H1 (cell line): ENCODE results near the gene ITPR3. TPM values are rescaled to one million over a fixed set of nuclear protein-coding genes. Genes with fewer than 3 reads are reported as not detected.

Experiments used
- CTCF ChIA-PET: fragments of 300-600 bp; sonication (Branson Sonifier 250); formaldehyde crosslinking; loops from one replicate; lab custom pipeline; 2021; ENCODE audit not compliant: partially characterized antibody; lab: Charles Lee
- POLR2A ChIA-PET: fragments of 300-600 bp; sonication (Branson Sonifier 250); formaldehyde crosslinking; loops from one replicate; lab custom pipeline; 2021; ENCODE audit warnings: inconsistent platforms; ENCODE audit not compliant: partially characterized antibody; lab: Charles Lee
- DNase-seq, 2 experiments: peaks; one replicate each; pipeline versions ENCODE4 v3.0.0 to v3.0.0-alpha.2; 2010 to 2022; ENCODE audit warnings: low spot score in 2 of 2, low read depth in 1 of 2, mixed read lengths in 1 of 2
- FAIRE-seq: peaks from 2 replicates; lab custom pipeline; 2011; peaks lifted over from hg19 to GRCh38; lab: Jason Lieb, UNC
- H2AFZ ChIP-seq: 2 replicates; pipeline ENCODE4 v1.8.1; 2012; ENCODE audit warnings: low read length, inconsistent platforms
- H2AK5ac ChIP-seq: 2 replicates; pipeline ENCODE4 v1.6.1; 2013; ENCODE audit warnings: low read depth, low read length
- H2BK120ac ChIP-seq: replicated peaks from 2 replicates; pipeline ENCODE3; 2013; ENCODE audit warnings: low read depth, low read length, inconsistent platforms
- H2BK12ac ChIP-seq: 2 replicates; pipeline ENCODE4 v1.6.1; 2013; ENCODE audit warnings: low read depth, low read length
- H2BK15ac ChIP-seq: 2 replicates; pipeline ENCODE4 v1.6.1; 2013; ENCODE audit warnings: low read length
- H2BK20ac ChIP-seq: 2 replicates; pipeline ENCODE4 v1.6.1; 2013; ENCODE audit warnings: low read length
- H2BK5ac ChIP-seq: 2 replicates; pipeline ENCODE4 v1.6.1; 2013; ENCODE audit warnings: low read depth, low read length
- H3K14ac ChIP-seq: 2 replicates; pipeline ENCODE4 v1.6.1; 2013; ENCODE audit warnings: inconsistent platforms; ENCODE audit not compliant: insufficient read length
- H3K18ac ChIP-seq: 2 replicates; pipeline ENCODE4 v1.6.1; 2013; ENCODE audit warnings: low read length; ENCODE audit errors: extremely low read depth
- H3K23ac ChIP-seq: 2 replicates; pipeline ENCODE4 v1.6.1; 2013; ENCODE audit warnings: inconsistent platforms; ENCODE audit not compliant: insufficient read length
- H3K23me2 ChIP-seq: 2 replicates; pipeline ENCODE4 v1.6.1; 2013; ENCODE audit warnings: low read depth, low read length
- H3K27ac ChIP-seq: 2 replicates; pipeline ENCODE4 v1.6.1; 2011; ENCODE audit warnings: low read depth, low read length, inconsistent platforms
- H3K27me3 ChIP-seq, 4 experiments: replicated peaks in 1 of 4; 1 replicate in 1 of 4; 2 replicates in 3 of 4; pipeline versions ENCODE4 v1.6.1 to v1.8.1; 2011 to 2013; ENCODE audit warnings: low read length in 3 of 4, mild to moderate bottlenecking in 3 of 4, inconsistent platforms in 2 of 4, mixed read lengths in 2 of 4, moderate library complexity in 1 of 4; ENCODE audit not compliant: control insufficient read depth in 3 of 4, insufficient read depth in 3 of 4; ENCODE audit errors: extremely low read depth in 1 of 4
- H3K36me3 ChIP-seq, 4 experiments: 2 replicates each; pipeline versions ENCODE4 v1.6.1 to v1.8.1; 2011 to 2013; ENCODE audit warnings: mild to moderate bottlenecking in 4 of 4, low read length in 3 of 4, moderate library complexity in 2 of 4, control low read depth in 1 of 4, inconsistent platforms in 1 of 4; ENCODE audit not compliant: insufficient read depth in 4 of 4, control insufficient read depth in 2 of 4
- H3K4ac ChIP-seq: replicated peaks from 2 replicates; pipeline ENCODE3; 2013; ENCODE audit warnings: low read length, low read depth, mixed read lengths, inconsistent platforms; ENCODE audit not compliant: insufficient read length
- H3K4me1 ChIP-seq, 4 experiments: replicated peaks in 1 of 4; 1 replicate in 1 of 4; 2 replicates in 3 of 4; pipeline versions ENCODE4 v1.6.1 to v1.8.1; 2011 to 2013; ENCODE audit warnings: low read length in 3 of 4, inconsistent platforms in 2 of 4, mixed read lengths in 1 of 4; ENCODE audit not compliant: insufficient read depth in 4 of 4, control insufficient read depth in 3 of 4
- H3K4me2 ChIP-seq, 2 experiments: 2 replicates each; pipeline versions ENCODE4 v1.6.1 to v1.8.1; 2011 to 2013; ENCODE audit warnings: low read depth in 2 of 2, low read length in 2 of 2, control low read depth in 1 of 2, inconsistent platforms in 1 of 2, mild to moderate bottlenecking in 1 of 2; ENCODE audit not compliant: insufficient read depth in 1 of 2
- H3K4me3 ChIP-seq, 4 experiments: fragments of 200-600, 300-600 bp in 1 of 4; sonication (generic), shearing (Covaris generic), sonication (Bioruptor Twin) in 1 of 4; 2 replicates each; pipeline versions ENCODE4 v1.5.1 to v1.8.1; 2011 to 2016; ENCODE audit warnings: low read length in 4 of 4, low read depth in 3 of 4, control low read depth in 2 of 4, inconsistent platforms in 2 of 4, mild to moderate bottlenecking in 2 of 4, mixed read lengths in 1 of 4, moderate library complexity in 1 of 4; ENCODE audit not compliant: insufficient read depth in 2 of 4; ENCODE audit errors: extremely low read depth in 1 of 4
- H3K56ac ChIP-seq: replicated peaks from 2 replicates; pipeline ENCODE3; 2013; ENCODE audit warnings: low read depth, mild to moderate bottlenecking, mixed read lengths, low read length, inconsistent platforms; ENCODE audit not compliant: insufficient read length
- H3K79me1 ChIP-seq: 2 replicates; pipeline ENCODE4 v1.6.1; 2013; ENCODE audit warnings: low read depth, low read length, control low read depth
- H3K79me2 ChIP-seq, 2 experiments: 2 replicates each; pipeline versions ENCODE4 v1.6.1 to v1.8.1; 2012 to 2013; ENCODE audit warnings: low read length in 2 of 2, mild to moderate bottlenecking in 2 of 2, inconsistent platforms in 1 of 2; ENCODE audit not compliant: insufficient read depth in 2 of 2, control insufficient read depth in 1 of 2
- H3K9ac ChIP-seq, 4 experiments: replicated peaks in 1 of 4; 1 replicate in 1 of 4; 2 replicates in 3 of 4; pipeline versions ENCODE4 v1.6.1 to v1.8.1; 2011 to 2013; ENCODE audit warnings: low read depth in 3 of 4, low read length in 3 of 4, control low read depth in 2 of 4, mild to moderate bottlenecking in 2 of 4, moderate library complexity in 2 of 4, inconsistent platforms in 1 of 4; ENCODE audit errors: extremely low read depth in 1 of 4
- H3K9me3 ChIP-seq, 2 experiments: 2 replicates each; pipeline versions ENCODE4 v1.6.1 to v1.8.1; 2012 to 2013; ENCODE audit warnings: mild to moderate bottlenecking in 2 of 2, moderate library complexity in 2 of 2, control low read depth in 1 of 2, inconsistent platforms in 1 of 2, low read depth in 1 of 2, low read length in 1 of 2, mixed read lengths in 1 of 2; ENCODE audit not compliant: insufficient read depth in 2 of 2
- H4K20me1 ChIP-seq, 2 experiments: replicated peaks in 1 of 2; 2 replicates each; pipeline versions ENCODE3 to v1.8.1; 2011 to 2013; ENCODE audit warnings: inconsistent platforms in 2 of 2, low read length in 2 of 2, mild to moderate bottlenecking in 1 of 2; ENCODE audit not compliant: insufficient read depth in 2 of 2, control insufficient read depth in 1 of 2
- H4K5ac ChIP-seq: 2 replicates; pipeline ENCODE4 v1.6.1; 2013; ENCODE audit warnings: low read length, low read depth, mixed read lengths, inconsistent platforms; ENCODE audit not compliant: insufficient read length
- H4K8ac ChIP-seq: 2 replicates; pipeline ENCODE4 v1.8.0; 2013; ENCODE audit warnings: mild to moderate bottlenecking, moderate library complexity, low read length, inconsistent platforms; ENCODE audit not compliant: insufficient read depth; ENCODE audit errors: extremely low read depth
- H4K91ac ChIP-seq: replicated peaks from 2 replicates; pipeline ENCODE3; 2013; ENCODE audit warnings: low read length, mixed read lengths, inconsistent platforms; ENCODE audit not compliant: insufficient read length
- BRCA1 ChIP-seq: IDR thresholded peaks from 2 replicates; pipeline ENCODE4 v1.6.1; 2012; ENCODE audit warnings: low read depth, low read length, improper control_type of control experiment
- CBX5 ChIP-seq: fragments of 300-800, 300-1000 bp; sonication (generic); IDR thresholded peaks from 2 replicates; pipeline ENCODE4 v1.7.1; 2016; ENCODE audit warnings: antibody characterized with exemption, low read length, low read depth
- E2F6 ChIP-seq: IDR thresholded peaks from 2 replicates; pipeline ENCODE4 v1.6.1; 2012; ENCODE audit warnings: inconsistent platforms
- EGR1 ChIP-seq: IDR thresholded peaks from 2 replicates; pipeline ENCODE4 v1.6.1; 2011; ENCODE audit warnings: low read depth, low read length, borderline replicate concordance
- FOSL1 ChIP-seq: IDR thresholded peaks from 2 replicates; pipeline ENCODE4 v1.6.1; 2011; ENCODE audit warnings: mild to moderate bottlenecking, low read depth, low read length, moderate library complexity; ENCODE audit not compliant: insufficient read depth
- GABPA ChIP-seq: IDR thresholded peaks from 2 replicates; pipeline ENCODE4 v1.6.1; 2011; ENCODE audit warnings: mild to moderate bottlenecking, low read length, moderate library complexity, borderline replicate concordance; ENCODE audit not compliant: insufficient read depth
- HDAC6 ChIP-seq: IDR thresholded peaks from one replicate; pipeline ENCODE4 v1.7.1; 2012; ENCODE audit warnings: low read depth, mild to moderate bottlenecking, inconsistent platforms, low read length, moderate library complexity
- KDM4A ChIP-seq: IDR thresholded peaks from one replicate; pipeline ENCODE4 v1.7.1; 2012; ENCODE audit warnings: low read depth, mild to moderate bottlenecking, moderate library complexity, low read length, inconsistent platforms; ENCODE audit not compliant: severe bottlenecking
- KDM5A ChIP-seq: fragments of 200-600 bp; IDR thresholded peaks from 2 replicates; pipeline ENCODE4 v1.7.1; 2012; ENCODE audit warnings: mild to moderate bottlenecking, low read length, inconsistent platforms, mixed read lengths
- POLR2AphosphoS5 ChIP-seq: IDR thresholded peaks from 2 replicates; pipeline ENCODE4 v1.6.1; 2011; ENCODE audit warnings: low read depth, low read length
- SIX5 ChIP-seq: IDR thresholded peaks from 2 replicates; pipeline ENCODE4 v1.6.1; 2011; ENCODE audit warnings: mild to moderate bottlenecking, low read depth, low read length
- TAF1 ChIP-seq: IDR thresholded peaks from 2 replicates; pipeline ENCODE4 v1.6.1; 2011; ENCODE audit warnings: mild to moderate bottlenecking, low read depth, low read length
- TBP ChIP-seq: IDR thresholded peaks from 2 replicates; pipeline ENCODE4 v1.6.1; 2011; ENCODE audit warnings: low read depth, low read length, improper control_type of control experiment
- TCF12 ChIP-seq: IDR thresholded peaks from 2 replicates; pipeline ENCODE4 v1.6.1; 2011; ENCODE audit warnings: low read depth, mild to moderate bottlenecking, low read length
- WGBS, 2 experiments: shearing (Covaris generic) in 1 of 2; methylation state at CpG; one replicate each; pipeline versions ENCODE4 v1.1.6 to v1.1.7; 2013 to 2015; ENCODE audit warnings: low lambda C conversion rate in 2 of 2, mixed read lengths in 2 of 2, inconsistent platforms in 1 of 2, low coverage in 1 of 2, missing lambda C conversion rate in 1 of 2; ENCODE audit not compliant: insufficient replicate concordance in 2 of 2, insufficient coverage in 1 of 2, insufficient read length in 1 of 2; ENCODE audit errors: extremely low coverage in 1 of 2, missing lambda C conversion rate in 1 of 2; 5-methylcytosine and 5-hydroxymethylcytosine counted together
- polyA plus RNA-seq, 7 experiments: library from polyadenylated mRNA; depleted of rRNA in 3 of 7; stranded (reverse) in 5 of 7; unstranded in 2 of 7; fragments of >200 nt in 5 of 7; fragments of 200-250 nt in 2 of 7; gene quantifications; 1 replicate in 5 of 7; 2 replicates in 1 of 7; 4 replicates in 1 of 7; pipeline versions ENCODE4 v1.2.1 to v1.2.3, GENCODE V29; 2011 to 2013; ENCODE audit warnings: missing spikeins in 2 of 7, mixed read lengths in 2 of 7
- total RNA-seq: library from RNA; stranded (reverse); fragmentation: NEBNext Ultra II Directional; extraction: Animal tissue kit (Norgen Biotek cat#: 25700); gene quantifications from 2 replicates; pipeline ENCODE4 v1.2.1, GENCODE V29; 2021

Gene ITPR3
- total and polyA plus RNA-seq, 2 of the 8 experiments (the other 6 are each of a cell fraction or from before 2014, with no cell fraction given) = 29.1 to 45.7 TPM

- Histone ChIP-seq H3K23me2 (no peaks in the 10 kb centered on the region; the same call in 1 of the 2 replicates), H4K5ac (no peak overlapping the region), H3K27ac (no peak overlapping the region), H2BK20ac (peak overlapping the region; percentile 25; the same call in 1 of the 2 replicates), H3K18ac (peak overlapping the region; percentile 52), H3K79me1 (no peaks in the 10 kb centered on the region), H3K27me3 (0 out of 7 replicates have a peak, but pooled peaks cover 0 to 2% (median 0%) of the 10 kb centered on the region in 4 experiments), H2AFZ (no peak overlapping the region), H3K23ac (no peak overlapping the region), H3K79me2 (no peaks in the 10 kb centered on the region), H4K20me1 (no peaks in the 10 kb centered on the region), H2BK120ac (no peak overlapping the region), H3K36me3 (no peaks in the 10 kb centered on the region), H4K8ac (no peak overlapping the region), H2BK12ac (peak overlapping the region; percentile 2; the same call in 1 of the 2 replicates), H3K9ac (no peak overlapping the region), H3K4me3 (no peak overlapping the region), H3K14ac (no peak overlapping the region), H3K4me2 (no peak overlapping the region), H2AK5ac (no peak overlapping the region), H3K9me3 (0 out of 4 replicates have a peak, but pooled peaks cover 0 to 7% of the 10 kb centered on the region in 2 experiments), H3K4ac (no peak overlapping the region), H3K4me1 (peaks cover 6 to 42% (median 26%) of the 10 kb centered on the region in 4 experiments), H2BK5ac (peak overlapping the region; percentile 27; the same call in 1 of the 2 replicates), H4K91ac (no peak overlapping the region), H3K56ac (no peak overlapping the region), H2BK15ac (0 out of 2 replicates have a peak overlapping the region, but pooled peaks have one; percentile 1)
- ChIA-PET POLR2A (interaction anchor here (1.6 to 3.3 kb wide), 2 partner anchors 9 to 12 kb away, joined by 3 to 15 read pairs; partner anchors contain the start of gene ITPR3), CTCF (no interaction called here)
- no peak for DNase-seq
- WGBS, 2 experiments = 90% methylated on average over 6 of the region's 6 CpGs; no CpG with 5 or more reads in 1 of the 2 experiments
- no peak for FAIRE-seq
- TF ChIP-seq BRCA1 (no peak), KDM4A (no peak), FOSL1 (no peak), SIX5 (no peak), GABPA (no peak), POLR2AphosphoS5 (no peak), TCF12 (no peak), KDM5A (no peak), E2F6 (no peak), EGR1 (no peak), TBP (no peak), TAF1 (no peak), CBX5 (no peak), HDAC6 (no peak)
These were observed 11.6 kb upstream of the ITPR3 start for GRCh38 chr6:33609528-33609927.
